NCI-H1694 treated with DMSO at 0.1 percent for 48 hours (cell line): Measurements from ENCODE around the gene DSC2.
"Not testable (repeated sequence)": the region's sequence is repeated elsewhere in the genome, so short reads cannot be mapped to it uniquely, and the experiment has no call there.

Experiments
- DNase-seq: peaks from one replicate; lab custom pipeline; 2025; lab: John Stamatoyannopoulos, UW

The DSC2 gene

DNA sequence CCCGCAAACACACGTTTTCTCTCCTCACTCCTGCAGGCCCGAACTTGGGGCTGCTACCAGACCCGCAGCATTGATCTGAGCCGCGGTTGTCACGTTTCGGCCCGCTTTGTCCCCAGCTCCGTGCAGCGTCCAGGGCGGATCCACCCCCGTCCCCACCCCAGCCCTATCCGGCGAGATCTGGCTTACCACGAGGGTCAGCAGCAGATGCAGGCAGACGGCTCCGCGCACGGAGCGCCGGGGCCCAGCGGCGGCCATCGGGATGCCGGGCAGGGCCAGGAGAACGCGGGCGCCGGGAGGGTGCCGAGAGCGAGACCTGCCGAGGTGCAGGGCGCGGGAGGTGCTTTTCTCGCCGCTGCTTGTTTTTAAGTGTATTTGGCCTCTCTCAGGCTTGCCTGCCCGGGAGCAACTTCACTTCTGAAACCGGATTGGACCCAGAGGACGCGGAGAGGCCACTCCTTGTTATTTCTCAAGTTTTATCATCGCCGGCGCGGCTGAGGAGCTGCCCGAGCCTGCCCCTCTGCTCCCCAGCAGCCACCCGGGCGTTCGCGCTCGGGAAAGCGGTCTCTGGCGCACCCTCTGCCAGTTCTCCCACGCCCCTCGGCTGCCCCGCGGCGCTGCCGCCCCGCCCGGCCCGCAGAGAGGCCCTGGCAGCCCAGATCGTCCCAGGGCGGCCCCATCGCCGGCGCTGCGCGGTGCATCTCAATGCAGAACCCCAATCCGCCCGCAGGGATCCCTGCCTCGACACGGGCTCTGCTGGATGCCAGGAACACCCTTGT is 59.6 kb downstream of the DSC2 start, which contains the start of gene DSC3:
Gene DSC3, minus strand, starts transcription at position 337 of the 776 bp plus-strand sequence. Its CDS starts 82 bp downstream, at position 255.
- no peak for DNase-seq

DNA sequence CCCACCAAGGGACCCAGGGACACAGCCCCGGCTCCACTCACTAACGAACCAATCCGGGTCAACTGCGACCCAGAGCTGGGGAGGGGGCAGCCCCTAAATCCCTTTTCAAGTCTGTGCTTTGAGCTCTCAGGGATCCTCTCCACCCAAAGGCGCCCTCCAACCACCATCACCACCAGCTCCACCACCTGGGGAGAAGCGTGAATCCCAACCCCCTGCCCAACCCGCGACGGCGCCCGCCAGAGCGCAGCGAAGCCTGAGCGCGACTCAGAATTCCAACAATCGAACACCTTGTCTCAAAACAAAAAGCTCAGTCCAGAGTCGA is 60.2 kb downstream of the DSC2 start:
- DNase-seq: no peak

DNA sequence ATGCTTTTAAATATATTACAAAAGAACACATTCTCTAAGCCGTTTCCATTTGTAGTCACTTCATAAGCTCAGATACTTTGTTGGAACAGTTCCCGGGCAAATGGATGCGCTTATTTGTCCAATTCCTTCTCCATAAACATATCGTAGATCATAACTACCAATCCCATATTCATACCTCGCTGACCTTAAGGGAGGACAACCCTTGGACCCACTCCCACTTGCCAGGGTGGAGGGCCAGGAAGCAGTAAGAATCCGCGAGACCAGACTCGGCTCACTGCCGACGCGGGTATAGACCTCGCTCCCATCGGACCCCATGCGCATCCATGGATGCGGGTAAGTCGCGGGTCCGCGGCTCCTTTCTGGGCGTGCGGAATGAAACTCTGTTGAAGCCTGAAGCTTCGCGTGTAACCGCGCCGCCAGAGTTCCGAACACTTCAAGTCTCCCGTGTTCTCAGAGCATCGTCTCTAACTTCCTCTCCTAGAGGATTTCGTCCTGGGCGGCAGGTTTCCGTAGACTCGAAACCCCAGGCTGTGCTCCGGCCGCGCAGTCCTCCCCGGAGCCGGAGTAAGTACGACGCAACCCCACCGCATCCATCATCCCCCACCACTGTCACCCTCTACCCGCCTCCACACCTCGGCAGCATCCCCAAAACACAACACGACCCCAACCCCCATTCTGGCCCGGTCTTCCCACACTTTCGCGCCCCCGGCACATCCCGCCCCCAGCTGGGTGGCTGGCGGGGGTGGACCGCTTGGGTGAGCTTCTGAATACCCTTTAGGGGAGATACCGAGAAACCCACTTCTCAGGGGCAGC is 60.7 kb downstream of the DSC2 start:
- DNase-seq: no peak

DNA sequence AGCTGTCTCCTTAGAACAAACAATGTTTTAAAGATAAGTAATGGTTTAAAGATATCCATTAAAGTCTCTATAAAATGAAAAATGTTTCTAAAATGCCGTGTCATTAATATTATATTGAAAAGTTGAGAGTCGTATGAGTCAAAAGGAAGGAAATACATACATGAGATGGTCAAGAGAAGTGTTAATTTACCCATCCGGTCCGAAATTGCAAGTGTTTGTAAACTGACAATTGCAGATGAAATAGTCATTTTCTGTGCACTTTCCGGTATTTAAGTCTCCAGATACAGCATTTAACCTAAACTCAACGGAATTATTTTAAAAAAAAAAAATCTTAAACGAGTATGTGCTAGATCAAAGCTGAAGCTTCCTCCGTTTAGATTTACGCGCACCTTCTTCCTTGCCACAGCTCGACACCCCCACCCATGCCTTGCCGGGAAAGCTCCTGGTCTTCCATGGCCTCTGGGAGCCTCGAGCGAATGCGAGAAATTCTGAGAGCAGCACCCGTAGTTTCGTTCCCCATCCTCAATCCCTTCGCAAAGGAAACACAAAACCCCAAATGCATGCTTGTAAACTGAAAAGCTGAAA is 61.4 kb downstream of the DSC2 start:
- DNase-seq: no peak

DNA sequence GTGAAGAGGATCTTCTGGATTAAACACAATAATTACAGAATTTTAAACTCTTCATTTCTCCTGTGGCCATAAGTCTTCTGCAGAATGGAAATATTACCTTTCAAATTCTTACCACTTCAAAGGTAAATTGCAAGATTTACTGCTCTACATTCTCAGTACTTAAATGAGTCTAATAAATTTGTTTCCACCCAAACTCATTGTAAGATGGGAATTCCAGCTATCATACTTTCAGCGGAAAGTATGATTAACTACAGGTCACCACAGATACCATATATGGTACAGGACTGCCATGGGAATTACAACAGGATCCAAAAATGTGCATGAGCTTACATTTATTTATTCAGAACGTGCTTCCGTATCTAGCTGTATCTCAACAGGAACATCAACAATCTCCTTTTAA is 62.8 kb downstream of the DSC2 start:
- no peak for DNase-seq

DNA sequence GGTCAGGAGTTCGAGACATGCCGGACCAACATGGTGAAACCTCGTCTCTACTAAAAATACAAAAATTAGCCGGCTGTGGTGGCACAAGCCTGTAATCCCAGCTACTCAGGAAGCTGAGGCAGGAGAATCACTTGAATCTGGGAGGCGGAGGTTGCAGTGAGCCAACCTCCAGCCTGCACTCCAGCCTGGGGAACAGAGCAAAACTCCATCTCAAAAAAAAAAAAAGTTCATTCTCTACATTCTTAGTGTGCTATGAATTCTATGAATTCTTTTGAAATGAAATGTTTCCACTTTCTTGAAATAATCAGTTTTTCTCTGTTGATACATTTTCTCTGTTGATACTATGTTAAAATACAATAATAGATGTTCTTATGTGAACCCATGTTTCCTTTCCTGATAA is 64.5 kb downstream of the DSC2 start:
- DNase-seq: not testable (repeated sequence)

DNA sequence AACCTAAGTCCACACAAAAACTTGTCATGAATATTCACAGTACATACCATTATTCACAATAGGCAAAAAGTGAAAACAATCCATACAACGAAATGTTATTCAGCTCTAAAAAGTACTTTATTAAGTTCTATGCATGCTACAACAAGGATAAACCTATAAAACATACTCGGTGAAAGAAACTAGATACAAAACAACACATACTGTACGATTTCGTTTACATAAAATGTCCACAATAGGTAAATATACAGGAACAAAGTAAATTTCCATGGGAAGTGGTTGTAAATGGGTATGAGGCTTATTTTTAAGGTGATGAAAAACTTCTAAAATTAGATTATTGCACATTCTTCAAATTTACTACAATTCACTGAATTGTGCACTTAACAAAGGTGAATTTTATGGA is 67.7 kb downstream of the DSC2 start:
- DNase-seq: no peak

DNA sequence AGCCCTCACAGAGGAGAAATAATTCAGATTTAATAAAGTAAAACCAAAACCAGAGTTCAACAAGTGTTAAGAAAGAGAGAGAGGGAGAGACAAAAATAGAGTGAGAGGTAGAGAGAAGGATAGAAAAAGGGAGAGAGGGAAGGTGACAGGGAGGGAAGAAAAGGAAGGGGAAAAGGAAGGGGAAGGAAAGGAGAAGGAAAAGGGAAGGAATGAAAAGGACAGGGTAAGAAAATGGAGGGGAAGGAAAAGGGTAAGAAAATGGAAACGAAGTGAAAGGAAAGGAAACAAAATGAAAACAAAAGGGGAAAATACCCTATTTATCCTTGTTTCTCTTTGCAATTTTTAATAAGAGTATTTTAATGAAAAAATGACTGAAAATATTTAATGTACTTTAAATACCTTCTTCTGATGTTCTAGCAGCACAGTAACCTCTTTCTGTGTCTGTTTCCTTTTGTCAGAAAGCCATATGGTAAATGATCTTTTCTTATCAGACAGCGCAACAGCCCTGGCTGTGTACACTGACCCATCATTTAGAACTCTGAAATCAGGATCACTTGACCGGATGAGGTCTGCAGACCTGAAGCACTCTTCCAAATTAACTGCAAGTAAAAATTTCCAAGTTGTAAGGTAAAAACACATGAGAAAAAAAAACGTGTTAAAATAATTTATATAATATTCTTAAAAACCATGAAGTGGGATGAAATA is 71.5 kb downstream of the DSC2 start:
- DNase-seq: no peak

DNA sequence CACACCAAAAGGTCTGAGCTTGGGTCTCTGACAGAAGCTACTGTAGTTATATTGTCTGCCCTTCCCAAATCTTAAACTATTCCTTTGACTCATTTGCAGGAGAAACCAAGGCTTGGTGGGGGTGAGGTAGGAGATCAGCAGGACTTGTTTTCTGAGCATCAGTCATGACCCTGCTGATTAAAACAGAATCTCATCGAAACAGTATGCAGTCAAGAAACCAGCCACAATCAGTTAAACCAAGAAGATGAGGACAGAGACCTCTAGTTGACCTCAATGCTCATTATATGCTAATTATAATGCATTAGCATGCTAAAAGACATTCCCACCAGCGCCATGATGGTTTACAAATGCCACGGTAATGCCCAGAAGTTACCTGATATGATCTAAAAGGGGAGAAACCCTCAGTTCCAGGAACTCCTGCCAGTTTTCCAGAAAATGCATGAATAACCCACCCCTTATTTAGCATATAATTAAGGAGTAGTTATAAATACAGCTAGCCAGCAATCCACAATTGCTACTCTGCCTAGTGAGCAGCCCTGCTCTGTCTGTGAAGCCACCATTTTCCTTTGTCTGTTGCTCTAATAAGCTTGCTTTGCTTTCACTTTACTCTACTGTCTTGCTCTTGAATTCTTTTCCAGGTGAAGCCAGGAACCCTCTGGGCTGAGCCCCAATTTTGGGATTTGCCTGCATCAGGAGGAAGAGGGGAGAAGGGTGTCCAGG is 86.3 kb downstream of the DSC2 start:
- no peak for DNase-seq

DNA sequence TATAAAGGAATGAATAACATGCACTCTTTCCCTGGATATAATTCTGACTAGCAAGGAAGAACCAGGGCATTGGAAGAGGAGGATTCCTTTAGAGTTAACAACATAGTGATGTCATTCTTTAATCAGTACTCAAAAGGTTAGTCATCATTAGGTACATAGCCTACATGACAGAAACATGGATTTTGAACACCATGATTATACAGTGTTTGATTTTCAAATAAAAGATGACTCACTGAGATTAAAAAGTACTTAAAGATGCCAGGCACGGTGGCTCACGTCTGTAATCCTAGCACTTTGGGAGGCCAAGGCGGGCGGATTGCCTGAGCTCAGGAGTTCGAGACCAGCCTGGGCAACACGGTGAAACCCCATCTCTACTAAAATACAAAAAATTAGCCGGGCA is 90.8 kb downstream of the DSC2 start:
- not testable (repeated sequence) for DNase-seq

DNA sequence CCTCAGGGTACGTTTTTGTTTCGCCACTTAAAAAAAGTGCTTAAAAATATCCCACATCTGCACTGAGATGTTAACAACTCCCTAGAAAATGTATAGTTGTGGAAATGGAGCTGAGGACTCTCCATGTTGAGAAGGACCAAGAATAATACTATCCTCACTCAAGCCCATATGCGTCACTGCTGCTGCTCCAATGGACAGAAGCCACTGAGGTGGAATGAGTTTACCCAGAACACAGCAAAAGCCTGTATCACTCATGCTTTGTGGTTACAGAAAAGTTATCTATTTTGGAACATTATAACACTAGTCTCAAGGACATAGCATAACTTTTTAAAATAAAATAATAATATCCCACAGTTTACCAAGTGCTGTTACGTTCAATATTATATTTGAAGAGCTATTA is 91.6 kb downstream of the DSC2 start:
- no peak for DNase-seq
